ENCODE data around the gene ZC3H7A. TPM values are rescaled to one million over a fixed set of nuclear protein-coding genes. Genes with fewer than 3 reads are reported as not detected.
"Not testable (repeated sequence)": the region's sequence is repeated elsewhere in the genome, so short reads cannot be mapped to it uniquely, and the experiment has no call there.

ZC3H7A gene
- total RNA-seq, 1 experiment from 2014 or later: 45.9 TPM

GRCh38 chr16:11828696-11829095 lies 31.6 kb upstream of the ZC3H7A start (continued):
- TF ChIP-seq MAX (CRISPR knock-in tag; IDR thresholded peaks at IDR 0.05): no peak
- no peak for TF ChIP-seq IRF2 (CRISPR knock-in tag; IDR thresholded peaks at IDR 0.05; ENCODE audit: borderline replicate concordance, low read depth)
- no peak for TF ChIP-seq ZNF121 (CRISPR knock-in tag; IDR thresholded peaks at IDR 0.05)

- not testable (repeated sequence) for H3K27me3 Mint-ChIP-seq (ENCODE audit: low read depth)
Measured at GRCh38 chr16:11825520-11826165, 28.6 kb upstream of the ZC3H7A start.

GRCh38 chr16:11824362-11824761 lies 27.3 kb upstream of the ZC3H7A start:
- POLR2A ChIA-PET: no interaction called here
- Mint-ChIP-seq H3K9me3 (no peaks in the 10 kb centered on the region), H3K27me3 (ENCODE audit: low read depth) (no peaks in the 10 kb centered on the region), H3K4me1 (0 out of 2 replicates have a peak, but pooled peaks cover 4% of the 10 kb centered on the region), H3K27ac (no peak overlapping the region), H3K4me3 (no peak overlapping the region), H3K36me3 (no peaks in the 10 kb centered on the region)
- ATAC-seq (no peak), DNase-seq (ENCODE audit: low spot score) (no peak)
- CTCF ChIA-PET: interaction anchor here (0.6 kb wide), 1 partner anchor 8 kb away, joined by 3 read pairs; no protein-coding TSS in a partner anchor
- TF ChIP-seq NR3C1 (CRISPR knock-in tag; conservative IDR thresholded peaks at IDR 0.05; ENCODE audit: low read depth) (no peak), PRDM15 (CRISPR knock-in tag; IDR thresholded peaks at IDR 0.05) (no peak), GRHL2 (CRISPR knock-in tag; IDR thresholded peaks at IDR 0.05; ENCODE audit: insufficient replicate concordance, severe bottlenecking) (no peak), PREB (CRISPR knock-in tag; IDR thresholded peaks at IDR 0.05; ENCODE audit: borderline replicate concordance) (no peak), ZNF396 (CRISPR knock-in tag; IDR thresholded peaks at IDR 0.05; ENCODE audit: borderline replicate concordance) (no peak)

More at GRCh38 chr16:11825520-11826165, 28.6 kb upstream of the ZC3H7A start:
- POLR2A ChIA-PET; CTCF ChIA-PET; H3K4me3 Mint-ChIP-seq; H3K36me3 Mint-ChIP-seq; DNase-seq (ENCODE audit: low spot score); H3K4me1 Mint-ChIP-seq; H3K27ac Mint-ChIP-seq; ATAC-seq; H3K9me3 Mint-ChIP-seq: not testable (repeated sequence)

GRCh38 chr16:11823645-11824044 lies 26.6 kb upstream of the ZC3H7A start:
- H3K4me3 Mint-ChIP-seq; DNase-seq (ENCODE audit: low spot score); POLR2A ChIA-PET; H3K27ac Mint-ChIP-seq; H3K27me3 Mint-ChIP-seq (ENCODE audit: low read depth); H3K9me3 Mint-ChIP-seq; H3K4me1 Mint-ChIP-seq; ATAC-seq; H3K36me3 Mint-ChIP-seq: not testable (repeated sequence)
- CTCF ChIA-PET: interaction anchor here (0.6 to 2.7 kb wide), 2 partner anchors 9 to 26 kb away, joined by 3 to 15 read pairs; partner anchors contain the start of gene ZC3H7A

GRCh38 chr16:11819798-11820197 lies 22.7 kb upstream of the ZC3H7A start:
- CTCF ChIA-PET: interaction anchor here (1.2 kb wide), 1 partner anchor 23 kb away, joined by 3 read pairs; the partner anchor contains the start of gene ZC3H7A
- no peaks in the 10 kb centered on the region for H3K9me3 Mint-ChIP-seq
- no peaks in the 10 kb centered on the region for H3K36me3 Mint-ChIP-seq
- ATAC-seq: no peak
- no peak for DNase-seq (ENCODE audit: low spot score)
- no peak overlapping the region for H3K27ac Mint-ChIP-seq
- TF ChIP-seq PREB (CRISPR knock-in tag; IDR thresholded peaks at IDR 0.05; ENCODE audit: borderline replicate concordance) (no peak), ZNF396 (CRISPR knock-in tag; IDR thresholded peaks at IDR 0.05; ENCODE audit: borderline replicate concordance) (no peak), FOXJ3 (CRISPR knock-in tag; IDR thresholded peaks at IDR 0.05; ENCODE audit: borderline replicate concordance) (no peak)
- no peaks in the 10 kb centered on the region for H3K27me3 Mint-ChIP-seq (ENCODE audit: low read depth)
- no peak overlapping the region for H3K4me3 Mint-ChIP-seq
- POLR2A ChIA-PET: no interaction called here
- 0 out of 2 replicates have a peak, but pooled peaks cover 4% of the 10 kb centered on the region for H3K4me1 Mint-ChIP-seq

- H3K27me3 Mint-ChIP-seq (ENCODE audit: low read depth); DNase-seq (ENCODE audit: low spot score); CTCF ChIA-PET; H3K4me1 Mint-ChIP-seq; H3K4me3 Mint-ChIP-seq; POLR2A ChIA-PET; H3K36me3 Mint-ChIP-seq; H3K27ac Mint-ChIP-seq; H3K9me3 Mint-ChIP-seq; ATAC-seq: not testable (repeated sequence)
Measured at GRCh38 chr16:11818970-11819369, 21.9 kb upstream of the ZC3H7A start.
